Stimulated activated CD4-positive, alpha-beta T cell treated with anti-CD3 and anti-CD28 coated beads, TNF-alpha, amount 100 ng/mL, for 4 hours (primary cell): ENCODE data around the gene PPIL6.

Experiments used
- DNase-seq, 3 experiments: peaks; one replicate each; pipeline ENCODE4 v3.0.0-alpha.2; 2020; ENCODE audit warnings: low read depth in 3 of 3

Gene PPIL6

GRCh38 chr6:109449064-109449794 is 8.8 kb upstream of the PPIL6 start:
- no peak for DNase-seq

GRCh38 chr6:109448615-109449014 is 8.2 kb upstream of the PPIL6 start:
- no peak for DNase-seq

- no peak for DNase-seq
Observed at GRCh38 chr6:109447878-109448555, 7.6 kb upstream of the PPIL6 start.

GRCh38 chr6:109447087-109447486 is 6.7 kb upstream of the PPIL6 start:
- DNase-seq = no peak

- DNase-seq = no peak
Observed at GRCh38 chr6:109446541-109446940, 6.1 kb upstream of the PPIL6 start.

GRCh38 chr6:109446072-109446471 is 5.6 kb upstream of the PPIL6 start:
- DNase-seq = no peak

GRCh38 chr6:109445382-109445781 is 5.0 kb upstream of the PPIL6 start:
- no peak for DNase-seq

- no peak for DNase-seq
Observed at GRCh38 chr6:109443425-109443950, 3.1 kb upstream of the PPIL6 start.

- DNase-seq = no peak
Observed at GRCh38 chr6:109442393-109442924, 2.0 kb upstream of the PPIL6 start.

GRCh38 chr6:109441069-109441816 is 815 bp upstream of the PPIL6 start:
- DNase-seq = peak in 1 of 3 experiments; percentile 29

- no peak for DNase-seq
Observed at GRCh38 chr6:109436041-109436440, 4.4 kb downstream of the PPIL6 start.

GRCh38 chr6:109434456-109434855 is 6.0 kb downstream of the PPIL6 start:
- no peak for DNase-seq

- DNase-seq = no peak
Observed at GRCh38 chr6:109429496-109429895, 10.9 kb downstream of the PPIL6 start.

- DNase-seq = no peak
Observed at GRCh38 chr6:109428889-109429477, 11.4 kb downstream of the PPIL6 start.

- no peak for DNase-seq
Observed at GRCh38 chr6:109424946-109425345, 15.5 kb downstream of the PPIL6 start.

GRCh38 chr6:109421184-109421583 is 19.2 kb downstream of the PPIL6 start:
- DNase-seq = no peak

GRCh38 chr6:109420751-109421150 is 19.7 kb downstream of the PPIL6 start:
- no peak for DNase-seq

GRCh38 chr6:109417646-109418045 is 22.8 kb downstream of the PPIL6 start:
- no peak for DNase-seq

- no peak for DNase-seq
Observed at GRCh38 chr6:109411034-109411433, 29.4 kb downstream of the PPIL6 start.

GRCh38 chr6:109406196-109406595 is 34.2 kb downstream of the PPIL6 start:
- no peak for DNase-seq

- DNase-seq = no peak
Observed at GRCh38 chr6:109397020-109397419, 43.4 kb downstream of the PPIL6 start.
